Stimulated activated CD4-positive, alpha-beta T cell treated with anti-CD3 and anti-CD28 coated beads, Interleukin-12 subunit alpha, Interleukin-12 subunit beta, amount 100 ng/mL, for 48 hours (primary cell): ENCODE results near the gene IQSEC3.
"Not testable (repeated sequence)": the region's sequence is repeated elsewhere in the genome, so short reads cannot be mapped to it uniquely, and the experiment has no call there.

Experiments used
- DNase-seq, 3 donors: peaks; one replicate each; pipeline ENCODE4 v3.0.0-alpha.2; 2020; ENCODE audit warnings: low read depth in 2 of 3, low spot score in 1 of 3

The IQSEC3 gene

GRCh38 chr12:177336-177979 is 110.9 kb downstream of the IQSEC3 start:
- no peak for DNase-seq

- no peak for DNase-seq
Observed at GRCh38 chr12:177980-178828, 111.6 kb downstream of the IQSEC3 start.

GRCh38 chr12:178829-179109 is 112.2 kb downstream of the IQSEC3 start:
- no peak for DNase-seq

GRCh38 chr12:179131-179884 is 112.7 kb downstream of the IQSEC3 start:
- DNase-seq: no peak

GRCh38 chr12:179885-180284 is 113.3 kb downstream of the IQSEC3 start:
- no peak for DNase-seq

GRCh38 chr12:180445-180844 is 113.9 kb downstream of the IQSEC3 start:
- no peak for DNase-seq

GRCh38 chr12:181921-182320 is 115.4 kb downstream of the IQSEC3 start:
- no peak for DNase-seq

- no peak for DNase-seq
Observed at GRCh38 chr12:182381-182892, 115.9 kb downstream of the IQSEC3 start.

- no peak for DNase-seq
Observed at GRCh38 chr12:184811-185575, 118.4 kb downstream of the IQSEC3 start.

- DNase-seq: no peak
Observed at GRCh38 chr12:185576-185955, 119.0 kb downstream of the IQSEC3 start.

- no peak for DNase-seq
Observed at GRCh38 chr12:186006-186625, 119.5 kb downstream of the IQSEC3 start.

GRCh38 chr12:187986-188909 is 121.7 kb downstream of the IQSEC3 start:
- DNase-seq: not testable (repeated sequence)

GRCh38 chr12:188910-189621 is 122.5 kb downstream of the IQSEC3 start:
- DNase-seq: peak; percentile 17 to 34 (median 33)

GRCh38 chr12:189622-189962 is 123.0 kb downstream of the IQSEC3 start:
- DNase-seq: no peak

- DNase-seq: no peak
Observed at GRCh38 chr12:190881-191280, 124.3 kb downstream of the IQSEC3 start.

- DNase-seq: no peak
Observed at GRCh38 chr12:191541-191940, 125.0 kb downstream of the IQSEC3 start.

GRCh38 chr12:193261-193660 is 126.7 kb downstream of the IQSEC3 start:
- no peak for DNase-seq

GRCh38 chr12:194276-194675 is 127.7 kb downstream of the IQSEC3 start:
- DNase-seq: no peak

GRCh38 chr12:195156-195555 is 128.6 kb downstream of the IQSEC3 start:
- DNase-seq: no peak
